Measurements from ENCODE around the gene GPHN. TPM values are rescaled to one million over a fixed set of nuclear protein-coding genes. Genes with fewer than 3 reads are reported as not detected.

Gene GPHN
- total RNA-seq, 4 donors from 2014 or later: 16.7 to 34.8 (median 27.0) TPM

GRCh38 chr14:66752109-66752508, 244.2 kb downstream of the GPHN start:
- Histone ChIP-seq H3K27me3 (no peaks in the 10 kb centered on the region), H3K36me3 (no peaks in the 10 kb centered on the region), H3K9me3 (no peaks in the 10 kb centered on the region), H3K4me3 (no peak overlapping the region), H3K4me1 (no peaks in the 10 kb centered on the region), H3K27ac (no peak overlapping the region)
- no peak for DNase-seq (ENCODE audit: low spot score in 2 of 2)
- TF ChIP-seq CTCF (IDR thresholded peaks at IDR 0.05) (no peak), EP300 (IDR thresholded peaks at IDR 0.05) (no peak), POLR2A (IDR thresholded peaks at IDR 0.05) (no peak)
- WGBS: 85% methylated on average over 2 of the region's 2 CpGs

GRCh38 chr14:66758031-66758613, 250.2 kb downstream of the GPHN start:
- Histone ChIP-seq H3K4me3 (no peak overlapping the region), H3K4me1 (no peaks in the 10 kb centered on the region), H3K36me3 (no peaks in the 10 kb centered on the region), H3K9me3 (no peaks in the 10 kb centered on the region), H3K27ac (no peak overlapping the region), H3K27me3 (no peaks in the 10 kb centered on the region)
- DNase-seq (ENCODE audit: low spot score in 2 of 2): no peak
- TF ChIP-seq POLR2A (IDR thresholded peaks at IDR 0.05) (no peak), EP300 (IDR thresholded peaks at IDR 0.05) (no peak), CTCF (IDR thresholded peaks at IDR 0.05) (no peak), POLR2AphosphoS5 (IDR thresholded peaks at IDR 0.05) (no peak)
- WGBS: 86% methylated on average over 6 of the region's 6 CpGs

GRCh38 chr14:66772146-66772545, 264.2 kb downstream of the GPHN start:
- DNase-seq (ENCODE audit: low spot score in 2 of 2): no peak
- Histone ChIP-seq H3K9me3 (peaks cover 5% of the 10 kb centered on the region), H3K4me1 (no peaks in the 10 kb centered on the region), H3K27ac (no peak overlapping the region), H3K27me3 (no peaks in the 10 kb centered on the region), H3K4me3 (no peak overlapping the region), H3K36me3 (no peaks in the 10 kb centered on the region)
- TF ChIP-seq EP300 (IDR thresholded peaks at IDR 0.05) (no peak), POLR2A (IDR thresholded peaks at IDR 0.05) (no peak), CTCF (IDR thresholded peaks at IDR 0.05) (no peak), POLR2AphosphoS5 (IDR thresholded peaks at IDR 0.05) (no peak)
- 94% methylated on average over 2 of the region's 2 CpGs for WGBS

- DNase-seq (ENCODE audit: low spot score in 2 of 2): no peak
- TF ChIP-seq EP300 (IDR thresholded peaks at IDR 0.05): no peak
- no peak for TF ChIP-seq POLR2AphosphoS5 (IDR thresholded peaks at IDR 0.05)
- no peak for TF ChIP-seq CTCF (IDR thresholded peaks at IDR 0.05)
- no peak for TF ChIP-seq POLR2A (IDR thresholded peaks at IDR 0.05)
- no peaks in the 10 kb centered on the region for H3K9me3 ChIP-seq
- no peak overlapping the region for H3K4me3 ChIP-seq
- H3K27ac ChIP-seq: no peak overlapping the region
- H3K4me1 ChIP-seq: no peaks in the 10 kb centered on the region
- no peaks in the 10 kb centered on the region for H3K36me3 ChIP-seq
- 94% methylated on average over 1 of the region's 1 CpG for WGBS
- no peaks in the 10 kb centered on the region for H3K27me3 ChIP-seq
These were observed 274.9 kb downstream of the GPHN start for GRCh38 chr14:66782853-66783252.

- TF ChIP-seq POLR2A (IDR thresholded peaks at IDR 0.05) (no peak), CTCF (IDR thresholded peaks at IDR 0.05) (no peak), POLR2AphosphoS5 (IDR thresholded peaks at IDR 0.05) (no peak), EP300 (IDR thresholded peaks at IDR 0.05) (no peak)
- WGBS: 90% methylated on average over 1 of the region's 1 CpG
- H3K9me3 ChIP-seq: no peaks in the 10 kb centered on the region
- no peak overlapping the region for H3K27ac ChIP-seq
- DNase-seq (ENCODE audit: low spot score in 2 of 2): no peak
- H3K4me3 ChIP-seq: no peak overlapping the region
- H3K36me3 ChIP-seq: no peaks in the 10 kb centered on the region
- no peaks in the 10 kb centered on the region for H3K4me1 ChIP-seq
- no peaks in the 10 kb centered on the region for H3K27me3 ChIP-seq
These were observed 282.2 kb downstream of the GPHN start for GRCh38 chr14:66790101-66790500.
